Hepatocyte (in vitro differentiated cells): ENCODE results near the gene ADSL. TPM values are rescaled to one million over a fixed set of nuclear protein-coding genes. Genes with fewer than 3 reads are reported as not detected.

ENCODE experiments used
- DNase-seq: peaks from one replicate; pipeline ENCODE4 v3.0.0-alpha.2; 2016; ENCODE audit warnings: low spot score
- H2AFZ ChIP-seq: fragments of 200-600 bp; sonication (generic); 2 replicates; pipeline ENCODE4 v1.6.0; 2016; ENCODE audit warnings: antibody characterized with exemption, mild to moderate bottlenecking
- H3K27ac ChIP-seq: fragments of 200-600 bp; sonication (generic); 2 replicates; pipeline ENCODE4 v1.5.1; 2016; ENCODE audit warnings: mild to moderate bottlenecking
- H3K27me3 ChIP-seq: fragments of 200-600 bp; sonication (generic); 2 replicates; pipeline ENCODE4 v1.6.1; 2016
- H3K36me3 ChIP-seq: fragments of 200-600 bp; sonication (generic); replicated peaks from 2 replicates; pipeline ENCODE4 v1.5.1; 2016; ENCODE audit warnings: low read depth; ENCODE audit not compliant: insufficient read depth
- H3K4me1 ChIP-seq: fragments of 200-600 bp; sonication (generic); 2 replicates; pipeline ENCODE4 v1.5.1; 2016; ENCODE audit warnings: mild to moderate bottlenecking, moderate library complexity; ENCODE audit not compliant: insufficient read depth
- H3K4me2 ChIP-seq: fragments of 200-600 bp; sonication (generic); 2 replicates; pipeline ENCODE4 v1.6.0; 2016
- H3K4me3 ChIP-seq: fragments of 200-600 bp; sonication (generic); 2 replicates; pipeline ENCODE4 v1.5.1; 2016; ENCODE audit warnings: mild to moderate bottlenecking
- H3K79me2 ChIP-seq: fragments of 200-600 bp; sonication (generic); 2 replicates; pipeline ENCODE4 v1.6.0; 2017; ENCODE audit warnings: mild to moderate bottlenecking
- H3K9me2 ChIP-seq: fragments of 200-600 bp; sonication (generic); replicated peaks from 2 replicates; pipeline ENCODE4 v1.6.0; 2017; ENCODE audit warnings: mild to moderate bottlenecking; ENCODE audit not compliant: insufficient read depth
- H3K9me3 ChIP-seq: fragments of 200-600 bp; sonication (generic); 2 replicates; pipeline ENCODE4 v1.5.1; 2016; ENCODE audit warnings: low read depth, mild to moderate bottlenecking
- H4K20me1 ChIP-seq: fragments of 200-600 bp; sonication (generic); 2 replicates; pipeline ENCODE4 v1.6.0; 2016; ENCODE audit warnings: mild to moderate bottlenecking; ENCODE audit not compliant: insufficient read depth, poor library complexity, severe bottlenecking
- CTCF ChIP-seq: fragments of 200-600 bp; sonication (generic); IDR thresholded peaks from 2 replicates; pipeline ENCODE4 v1.5.1; 2016; ENCODE audit warnings: antibody characterized with exemption, mild to moderate bottlenecking; ENCODE audit not compliant: poor library complexity
- EZH2 ChIP-seq: fragments of 200-600 bp; sonication (generic); IDR thresholded peaks from 2 replicates; pipeline ENCODE4 v1.6.1; 2016; ENCODE audit warnings: antibody characterized with exemption, mild to moderate bottlenecking, borderline replicate concordance
- EZH2phosphoT487 ChIP-seq: fragments of 200-600 bp; sonication (generic); IDR thresholded peaks from one replicate; pipeline ENCODE4 v1.6.1; 2018; ENCODE audit warnings: antibody characterized with exemption, mild to moderate bottlenecking, low read depth, moderate library complexity; ENCODE audit not compliant: unreplicated experiment, severe bottlenecking
- WGBS: methylation state at CpG from one replicate; pipeline ENCODE4 v1.1.6; 2016; ENCODE audit warnings: low lambda C conversion rate; ENCODE audit errors: missing lambda C conversion rate; 5-methylcytosine and 5-hydroxymethylcytosine counted together
- polyA plus RNA-seq: library from polyadenylated mRNA; unstranded; fragments of >200 nt; fragmentation: Nextera tagmentation; extraction: Ambion mirVana; gene quantifications from 2 replicates; pipeline ENCODE4 v1.2.1, GENCODE V29; 2016
- total RNA-seq: library from RNA; depleted of rRNA; stranded (reverse); fragments of >200 nt; gene quantifications from 2 replicates; pipeline ENCODE4 v1.2.3, GENCODE V29; 2014

The ADSL gene
- total and polyA plus RNA-seq, 2 experiments from 2014 or later = 54.8 to 81.8 TPM

- Histone ChIP-seq H3K4me1 (no peaks in the 10 kb centered on the region), H3K4me2 (no peak overlapping the region), H3K27ac (no peak overlapping the region), H3K9me2 (no peaks in the 10 kb centered on the region), H3K36me3 (no peaks in the 10 kb centered on the region), H2AFZ (no peak overlapping the region), H4K20me1 (no peaks in the 10 kb centered on the region), H3K79me2 (no peaks in the 10 kb centered on the region), H3K27me3 (no peaks in the 10 kb centered on the region), H3K4me3 (no peak overlapping the region), H3K9me3 (no peaks in the 10 kb centered on the region)
- DNase-seq = no peak
- no peak for TF ChIP-seq CTCF
- TF ChIP-seq EZH2 = no peak
- no peak for TF ChIP-seq EZH2phosphoT487
- 94% methylated on average over 5 of the region's 5 CpGs for WGBS
Measured at GRCh38 chr22:40417881-40418280, 71.6 kb downstream of the ADSL start.

GRCh38 chr22:40418366-40419201 lies 72.3 kb downstream of the ADSL start:
- 89% methylated on average over 23 of the region's 42 CpGs for WGBS
- DNase-seq = no peak
- H3K36me3 ChIP-seq = no peaks in the 10 kb centered on the region

GRCh38 chr22:40419718-40420117 lies 73.4 kb downstream of the ADSL start:
- WGBS = 95% methylated on average over 8 of the region's 8 CpGs
- Histone ChIP-seq H3K27me3 (no peaks in the 10 kb centered on the region), H2AFZ (no peak overlapping the region)

More at GRCh38 chr22:40418366-40419201, 72.3 kb downstream of the ADSL start:
- H3K4me1 ChIP-seq = no peaks in the 10 kb centered on the region
- H2AFZ ChIP-seq = no peak overlapping the region
- no peaks in the 10 kb centered on the region for H3K79me2 ChIP-seq
- H3K27me3 ChIP-seq = no peaks in the 10 kb centered on the region
- H4K20me1 ChIP-seq = no peaks in the 10 kb centered on the region
- no peak overlapping the region for H3K4me2 ChIP-seq
- no peak overlapping the region for H3K4me3 ChIP-seq
- H3K27ac ChIP-seq = no peak overlapping the region
- no peaks in the 10 kb centered on the region for H3K9me3 ChIP-seq
- TF ChIP-seq EZH2 (no peak), EZH2phosphoT487 (no peak), CTCF (no peak)
- no peaks in the 10 kb centered on the region for H3K9me2 ChIP-seq

More at GRCh38 chr22:40419718-40420117, 73.4 kb downstream of the ADSL start:
- DNase-seq = no peak
- Histone ChIP-seq H3K27ac (no peak overlapping the region), H4K20me1 (no peaks in the 10 kb centered on the region), H3K79me2 (no peaks in the 10 kb centered on the region), H3K9me3 (no peaks in the 10 kb centered on the region), H3K9me2 (no peaks in the 10 kb centered on the region), H3K4me3 (no peak overlapping the region), H3K36me3 (no peaks in the 10 kb centered on the region), H3K4me2 (no peak overlapping the region), H3K4me1 (no peaks in the 10 kb centered on the region)
- TF ChIP-seq EZH2 (no peak), EZH2phosphoT487 (no peak), CTCF (no peak)
